Stimulated activated CD4-positive, alpha-beta T cell treated with anti-CD3 and anti-CD28 coated beads, Interleukin-15, amount 100 ng/mL, for 48 hours (primary cell): ENCODE results near the gene ENDOV.

ENCODE experiments used
- DNase-seq, 2 donors: peaks; one replicate each; pipeline ENCODE4 v3.0.0-alpha.2; 2020; ENCODE audit warnings: low read depth in 2 of 2

Gene ENDOV

GRCh38 chr17:80468242-80468641 is 53.3 kb downstream of the ENDOV start:
- no peak for DNase-seq

- no peak for DNase-seq
Observed at GRCh38 chr17:80468781-80469493, 54.0 kb downstream of the ENDOV start.

- no peak for DNase-seq
Observed at GRCh38 chr17:80469667-80470066, 54.7 kb downstream of the ENDOV start.

GRCh38 chr17:80470603-80471002 is 55.6 kb downstream of the ENDOV start:
- no peak for DNase-seq

- DNase-seq: no peak
Observed at GRCh38 chr17:80471922-80472321, 57.0 kb downstream of the ENDOV start.

GRCh38 chr17:80472996-80473395 is 58.0 kb downstream of the ENDOV start:
- DNase-seq: no peak

- no peak for DNase-seq
Observed at GRCh38 chr17:80473701-80474100, 58.7 kb downstream of the ENDOV start.

- DNase-seq: no peak
Observed at GRCh38 chr17:80474231-80474960, 59.4 kb downstream of the ENDOV start.

- no peak for DNase-seq
Observed at GRCh38 chr17:80474961-80475909, 60.3 kb downstream of the ENDOV start.

GRCh38 chr17:80475910-80476876 is 61.2 kb downstream of the ENDOV start, which contains the start of gene NPTX1:
NPTX1 (minus strand) TSS chr17:80476607; CDS start chr17:80476446, 161 bp downstream.
- DNase-seq: no peak

GRCh38 chr17:80476877-80477646 is 62.1 kb downstream of the ENDOV start:
- DNase-seq: no peak

GRCh38 chr17:80477647-80478478 is 62.9 kb downstream of the ENDOV start:
- DNase-seq: peak; percentile 22 to 26

GRCh38 chr17:80478487-80479245 is 63.7 kb downstream of the ENDOV start:
- no peak for DNase-seq

- no peak for DNase-seq
Observed at GRCh38 chr17:80479246-80479566, 64.2 kb downstream of the ENDOV start.

GRCh38 chr17:80480248-80480647 is 65.3 kb downstream of the ENDOV start:
- no peak for DNase-seq

GRCh38 chr17:80481284-80482057 is 66.5 kb downstream of the ENDOV start:
- DNase-seq: no peak

GRCh38 chr17:80482058-80482318 is 67.0 kb downstream of the ENDOV start:
- DNase-seq: no peak
